Tibial nerve (tissue), 4 donors: Measurements from ENCODE around the gene RB1.

ENCODE experiments used
- CTCF ChIP-seq, 5 experiments: fragments of 200-600 bp in 3 of 5; fragments of 450-650 bp in 2 of 5; sonication (generic) in 3 of 5; IDR thresholded peaks; one replicate each; pipeline ENCODE4 v1.5.1; 2016 to 2019; ENCODE audit warnings: antibody characterized with exemption in 5 of 5, mild to moderate bottlenecking in 3 of 5, moderate library complexity in 2 of 5
- EP300 ChIP-seq, 2 donors: sonication (generic); formaldehyde crosslinking; IDR thresholded peaks; one replicate each; pipeline ENCODE4 v1.6.1; 2017; ENCODE audit warnings: antibody characterized with exemption in 2 of 2, mild to moderate bottlenecking in 1 of 2
- POLR2A ChIP-seq, 2 donors: fragments of 450-650 bp; IDR thresholded peaks; one replicate each; pipeline ENCODE4 v1.6.1; 2017; ENCODE audit warnings: antibody characterized with exemption in 2 of 2, mild to moderate bottlenecking in 2 of 2, moderate library complexity in 2 of 2

- TF ChIP-seq CTCF (IDR thresholded peaks at IDR 0.05) (no peak), POLR2A (IDR thresholded peaks at IDR 0.05) (no peak), EP300 (IDR thresholded peaks at IDR 0.05) (no peak)
Observed at GRCh38 chr13:48486836-48487235, 183.3 kb downstream of the RB1 start.
